A673 (cell line): ENCODE measurements around the gene SEZ6L2. TPM values are rescaled to one million over a fixed set of nuclear protein-coding genes. Genes with fewer than 3 reads are reported as not detected.

Experiments
- BruUV-seq: library from RNA; stranded (reverse); fragments of 400-500 nt; replicated peaks from 2 replicates; lab custom pipeline; 2021; lab: Mats Ljungman, UMichigan
- CTCF ChIA-PET: fragments of 300-600 bp; sonication (Branson Sonifier 250); formaldehyde crosslinking; loops from one replicate; lab custom pipeline; 2022; ENCODE audit warnings: antibody characterized with exemption; lab: Charles Lee
- POLR2A ChIA-PET: fragments of 300-600 bp; sonication (Branson Sonifier 250); formaldehyde crosslinking; loops from one replicate; lab custom pipeline; 2022; ENCODE audit warnings: antibody characterized with exemption; ENCODE audit not compliant: low non-redundant PET; lab: Charles Lee
- DNase-seq: peaks from one replicate; pipeline ENCODE4 v3.0.0-alpha.2; 2015; ENCODE audit warnings: low spot score
- H3K27ac ChIP-seq: fragments of 200-600 bp; sonication (generic); 2 replicates; pipeline ENCODE4 v1.5.1; 2016; ENCODE audit warnings: mixed run types, low read depth, mild to moderate bottlenecking, mixed read lengths, antibody characterized with exemption, low read length; ENCODE audit not compliant: poor library complexity, severe bottlenecking
- H3K27me3 ChIP-seq: fragments of 200-600 bp; sonication (generic); replicated peaks from 2 replicates; pipeline ENCODE4 v1.6.1; 2017; ENCODE audit warnings: mixed run types, low read depth, mild to moderate bottlenecking, mixed read lengths, antibody characterized with exemption, low read length; ENCODE audit not compliant: insufficient read depth, poor library complexity
- H3K36me3 ChIP-seq: fragments of 200-600 bp; sonication (generic); 2 replicates; pipeline ENCODE4 v1.6.1; 2016; ENCODE audit warnings: mixed run types, mild to moderate bottlenecking, mixed read lengths, antibody characterized with exemption, low read length; ENCODE audit not compliant: insufficient read depth, poor library complexity, severe bottlenecking
- H3K4me1 ChIP-seq: fragments of 200-600 bp; sonication (generic); 2 replicates; pipeline ENCODE4 v1.6.1; 2017; ENCODE audit warnings: mixed run types, mild to moderate bottlenecking, mixed read lengths, antibody characterized with exemption, low read length; ENCODE audit not compliant: insufficient read depth, poor library complexity, severe bottlenecking
- H3K4me3 ChIP-seq: fragments of 200-600 bp; sonication (generic); 2 replicates; pipeline ENCODE4 v1.5.1; 2016; ENCODE audit warnings: low read depth, mixed run types, mild to moderate bottlenecking, mixed read lengths, low read length; ENCODE audit not compliant: poor library complexity, severe bottlenecking
- H3K9me3 ChIP-seq: fragments of 200-600 bp; sonication (generic); 2 replicates; pipeline ENCODE4 v1.6.1; 2016; ENCODE audit warnings: mixed run types, low read depth, mild to moderate bottlenecking, mixed read lengths, antibody characterized with exemption, low read length; ENCODE audit not compliant: poor library complexity, severe bottlenecking
- EZH2 ChIP-seq: fragments of 200-600 bp; sonication (generic); IDR thresholded peaks from 2 replicates; pipeline ENCODE4 v1.6.1; 2017; ENCODE audit warnings: borderline replicate concordance, low read depth, mild to moderate bottlenecking, mixed read lengths, antibody characterized with exemption, low read length; ENCODE audit not compliant: poor library complexity, severe bottlenecking
- intact Hi-C: fragments of 100-400 bp; cut with micrococcal nuclease; formaldehyde crosslinking; loops from one replicate; pipeline ENCODE4 v1.10.0; 2022; ENCODE audit not compliant: unreplicated experiment
- total RNA-seq: library from RNA; stranded (reverse); gene quantifications from 2 replicates; pipeline ENCODE4 v1.2.3, GENCODE V29; 2021
- TF ChIP-seq, protein P1 (sequence below): fragments of 300-800, 200-600 bp; sonication (generic); conservative IDR thresholded peaks from 2 replicates; pipeline ENCODE4 v1.5.1; 2017; ENCODE audit warnings: low read depth, mild to moderate bottlenecking, antibody characterized with exemption, low read length, moderate library complexity, mixed read lengths

Gene SEZ6L2
- total RNA-seq, 1 experiment from 2014 or later: 7.0 TPM

DNA sequence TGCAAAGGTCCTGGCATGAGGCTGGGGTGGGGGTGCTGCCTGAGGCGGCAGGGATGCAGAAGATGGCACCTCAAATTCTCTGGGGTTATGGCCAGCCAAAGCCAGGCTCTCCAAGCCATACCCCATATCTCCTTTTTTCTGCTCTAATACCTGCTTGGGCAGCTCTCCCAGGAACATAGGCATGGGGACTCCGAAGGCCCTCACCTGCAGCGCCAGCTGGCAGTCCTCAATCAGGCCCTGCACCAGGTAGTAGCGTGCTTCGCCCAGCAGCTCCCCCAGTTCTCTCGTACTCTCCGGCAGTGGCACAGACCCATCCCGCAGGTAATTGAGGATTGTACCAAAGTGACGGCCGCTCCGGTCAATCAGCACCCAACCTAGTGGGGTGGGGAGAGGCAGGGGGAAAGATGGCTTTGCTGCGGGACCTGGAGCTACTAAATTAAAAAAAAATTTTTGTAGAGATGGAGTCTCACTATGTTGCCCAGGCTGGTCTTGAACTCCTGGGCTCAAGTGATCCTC lies 23.7 kb upstream of the SEZ6L2 start:
- BruUV-seq: no TSS peak
- no peak overlapping the region for H3K4me3 ChIP-seq
- no peak for DNase-seq
- TF ChIP-seq, protein P1, sequence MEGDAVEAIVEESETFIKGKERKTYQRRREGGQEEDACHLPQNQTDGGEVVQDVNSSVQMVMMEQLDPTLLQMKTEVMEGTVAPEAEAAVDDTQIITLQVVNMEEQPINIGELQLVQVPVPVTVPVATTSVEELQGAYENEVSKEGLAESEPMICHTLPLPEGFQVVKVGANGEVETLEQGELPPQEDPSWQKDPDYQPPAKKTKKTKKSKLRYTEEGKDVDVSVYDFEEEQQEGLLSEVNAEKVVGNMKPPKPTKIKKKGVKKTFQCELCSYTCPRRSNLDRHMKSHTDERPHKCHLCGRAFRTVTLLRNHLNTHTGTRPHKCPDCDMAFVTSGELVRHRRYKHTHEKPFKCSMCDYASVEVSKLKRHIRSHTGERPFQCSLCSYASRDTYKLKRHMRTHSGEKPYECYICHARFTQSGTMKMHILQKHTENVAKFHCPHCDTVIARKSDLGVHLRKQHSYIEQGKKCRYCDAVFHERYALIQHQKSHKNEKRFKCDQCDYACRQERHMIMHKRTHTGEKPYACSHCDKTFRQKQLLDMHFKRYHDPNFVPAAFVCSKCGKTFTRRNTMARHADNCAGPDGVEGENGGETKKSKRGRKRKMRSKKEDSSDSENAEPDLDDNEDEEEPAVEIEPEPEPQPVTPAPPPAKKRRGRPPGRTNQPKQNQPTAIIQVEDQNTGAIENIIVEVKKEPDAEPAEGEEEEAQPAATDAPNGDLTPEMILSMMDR: no peak
- TF ChIP-seq EZH2: no peak
- intact Hi-C loops: no loop called here
- H3K4me1 ChIP-seq: peaks cover 15% of the 10 kb centered on the region
- peaks cover 13% of the 10 kb centered on the region for H3K36me3 ChIP-seq
- no peaks in the 10 kb centered on the region for H3K27me3 ChIP-seq
- CTCF ChIA-PET: no interaction called here
- POLR2A ChIA-PET: no interaction called here
- no peak overlapping the region for H3K27ac ChIP-seq
- no peaks in the 10 kb centered on the region for H3K9me3 ChIP-seq

DNA sequence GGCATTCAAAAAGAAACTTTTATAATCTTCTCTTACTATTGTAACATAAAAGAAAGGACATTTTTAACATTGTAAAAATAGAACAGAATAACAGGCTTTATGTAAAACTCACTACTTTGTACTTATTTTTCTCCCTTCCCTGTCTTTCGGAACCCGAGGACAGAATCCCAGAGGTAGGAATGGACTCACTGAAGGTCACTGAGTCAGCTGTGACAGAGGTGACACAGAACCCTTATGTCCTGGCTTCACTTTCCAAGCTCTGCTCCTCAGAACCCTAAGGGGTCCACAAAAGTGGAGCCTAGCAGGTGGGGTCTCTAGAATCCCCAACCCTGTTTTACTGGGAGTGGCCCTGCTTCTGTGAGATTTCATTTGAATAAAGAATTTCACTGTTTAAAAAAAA lies 23.0 kb upstream of the SEZ6L2 start:
- BruUV-seq: no TSS peak
- Histone ChIP-seq H3K27ac (no peak overlapping the region), H3K4me3 (no peak overlapping the region), H3K27me3 (no peaks in the 10 kb centered on the region), H3K9me3 (no peaks in the 10 kb centered on the region), H3K36me3 (peaks cover 13% of the 10 kb centered on the region), H3K4me1 (peaks cover 15% of the 10 kb centered on the region)
- intact Hi-C loops: no loop called here
- no peak for DNase-seq
- ChIA-PET POLR2A (no interaction called here), CTCF (no interaction called here)
- TF ChIP-seq EZH2: no peak
- TF ChIP-seq, protein P1: no peak

DNA sequence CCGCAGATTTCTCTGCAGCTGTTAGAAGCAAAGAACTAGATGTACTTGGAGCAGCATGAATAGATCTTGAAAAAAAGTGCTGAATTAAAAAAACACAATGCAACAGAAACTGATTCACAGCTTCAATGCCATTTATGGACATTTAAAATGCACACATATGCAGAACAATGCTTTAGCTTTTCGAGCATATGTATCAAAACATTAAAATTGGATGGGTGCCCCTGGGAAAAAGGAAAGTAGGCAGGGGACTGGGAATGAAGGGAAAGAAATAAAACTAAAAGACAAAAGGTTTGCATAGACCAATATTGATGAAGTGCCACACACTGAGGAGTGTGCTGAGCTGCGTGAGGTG lies 21.7 kb upstream of the SEZ6L2 start:
- POLR2A ChIA-PET: no interaction called here
- CTCF ChIA-PET: no interaction called here
- Histone ChIP-seq H3K27me3 (no peaks in the 10 kb centered on the region), H3K36me3 (peaks cover 13% of the 10 kb centered on the region), H3K4me3 (no peak overlapping the region), H3K27ac (no peak overlapping the region), H3K9me3 (no peaks in the 10 kb centered on the region), H3K4me1 (peaks cover 5% of the 10 kb centered on the region)
- intact Hi-C loops: no loop called here
- no peak for TF ChIP-seq EZH2
- TF ChIP-seq, protein P1: no peak
- no peak for DNase-seq
- no TSS peak for BruUV-seq
